GM18517 (cell line): Measurements from ENCODE around the gene CHST3.
"Not testable (repeated sequence)": the region's sequence is repeated elsewhere in the genome, so short reads cannot be mapped to it uniquely, and the experiment has no call there.

Source experiments
- ATAC-seq: cut with Tn5 transposase; IDR thresholded peaks from one replicate; pipeline ENCODE4 v1.9.1; 2021; ENCODE audit warnings: mild to moderate bottlenecking, moderate library complexity; ENCODE audit not compliant: unreplicated experiment

The CHST3 gene

GRCh38 chr10:71946700-71947099, 17.5 kb upstream of the CHST3 start:
- no peak for ATAC-seq

- ATAC-seq: no peak
These were observed 15.6 kb upstream of the CHST3 start for GRCh38 chr10:71948496-71949067.

GRCh38 chr10:71950683-71951082, 13.5 kb upstream of the CHST3 start:
- ATAC-seq: no peak

GRCh38 chr10:71952745-71953144, 11.4 kb upstream of the CHST3 start:
- no peak for ATAC-seq

GRCh38 chr10:71957546-71958275, 6.5 kb upstream of the CHST3 start:
- no peak for ATAC-seq

GRCh38 chr10:71959526-71959925, 4.7 kb upstream of the CHST3 start:
- ATAC-seq: no peak

GRCh38 chr10:71961831-71962230, 2.4 kb upstream of the CHST3 start:
- ATAC-seq: no peak

GRCh38 chr10:71962901-71963300, 1.3 kb upstream of the CHST3 start:
- ATAC-seq: no peak

GRCh38 chr10:71963351-71964097, 671 bp upstream of the CHST3 start:
- ATAC-seq: no peak

- no peak for ATAC-seq
These were observed 734 bp downstream of the CHST3 start for GRCh38 chr10:71964743-71965515.

- no peak for ATAC-seq
These were observed 1.4 kb downstream of the CHST3 start for GRCh38 chr10:71965623-71966022.

GRCh38 chr10:71966046-71967004, 2.1 kb downstream of the CHST3 start:
- no peak for ATAC-seq

- ATAC-seq: not testable (repeated sequence)
These were observed 3.8 kb downstream of the CHST3 start for GRCh38 chr10:71967958-71968357.

GRCh38 chr10:71968553-71969474, 4.6 kb downstream of the CHST3 start:
- ATAC-seq: no peak

GRCh38 chr10:71969929-71970328, 5.7 kb downstream of the CHST3 start:
- ATAC-seq: no peak

GRCh38 chr10:71970331-71970730, 6.1 kb downstream of the CHST3 start:
- ATAC-seq: no peak

GRCh38 chr10:71970869-71971268, 6.7 kb downstream of the CHST3 start:
- no peak for ATAC-seq

- ATAC-seq: no peak
These were observed 7.1 kb downstream of the CHST3 start for GRCh38 chr10:71971311-71971731.
